Neural progenitor cell (in vitro differentiated cells): Measurements from ENCODE around the gene TAOK1. TPM values are rescaled to one million over a fixed set of nuclear protein-coding genes. Genes with fewer than 3 reads are reported as not detected.

Source experiments
- DNase-seq: peaks from one replicate; pipeline ENCODE4 v3.0.0-alpha.2; 2016; ENCODE audit warnings: low spot score
- H2AFZ ChIP-seq: fragments of 200-600 bp; sonication (generic); replicated peaks from 2 replicates; pipeline ENCODE4 v1.6.1; 2016; ENCODE audit warnings: antibody characterized with exemption
- H3F3A ChIP-seq: fragments of 200-600 bp; sonication (generic); 2 replicates; pipeline ENCODE4 v1.6.1; 2016; ENCODE audit warnings: antibody characterized with exemption, low read depth
- H3K27ac ChIP-seq: fragments of 200-600 bp; sonication (generic); 2 replicates; pipeline ENCODE4 v1.5.1; 2016; ENCODE audit warnings: mild to moderate bottlenecking
- H3K27me3 ChIP-seq: fragments of 200-600 bp; sonication (generic); 2 replicates; pipeline ENCODE4 v1.6.1; 2016; ENCODE audit warnings: mild to moderate bottlenecking, moderate library complexity
- H3K36me3 ChIP-seq: fragments of 200-600 bp; sonication (generic); 2 replicates; pipeline ENCODE4 v1.5.1; 2016
- H3K4me1 ChIP-seq: fragments of 200-600 bp; sonication (generic); 2 replicates; pipeline ENCODE4 v1.6.1; 2016; ENCODE audit warnings: mixed run types
- H3K4me2 ChIP-seq: fragments of 200-600 bp; sonication (generic); 2 replicates; pipeline ENCODE4 v1.6.1; 2016
- H3K4me3 ChIP-seq: fragments of 200-600 bp; sonication (generic); 2 replicates; pipeline ENCODE4 v1.5.1; 2016
- H3K79me2 ChIP-seq: fragments of 200-600 bp; sonication (generic); 2 replicates; pipeline ENCODE4 v1.6.1; 2016; ENCODE audit warnings: low read depth
- H3K9ac ChIP-seq: fragments of 200-600 bp; sonication (generic); 2 replicates; pipeline ENCODE4 v1.6.1; 2016
- H3K9me3 ChIP-seq: fragments of 200-600 bp; sonication (generic); 2 replicates; pipeline ENCODE4 v1.5.1; 2016; ENCODE audit warnings: low read depth
- H4K20me1 ChIP-seq: fragments of 200-600 bp; sonication (generic); 2 replicates; pipeline ENCODE4 v1.6.1; 2016; ENCODE audit warnings: low read depth
- H3K27ac Mint-ChIP-seq: 3 replicates; pipeline ENCODE4 v1.8.0; 2021; ENCODE audit warnings: mixed read lengths
- H3K27me3 Mint-ChIP-seq: 2 replicates; pipeline ENCODE4 v1.8.0; 2022; ENCODE audit warnings: low read depth, mild to moderate bottlenecking, inconsistent platforms, moderate library complexity, mixed read lengths; ENCODE audit not compliant: insufficient read depth
- H3K36me3 Mint-ChIP-seq: 3 replicates; pipeline ENCODE4 v1.8.0; 2021; ENCODE audit warnings: mixed read lengths
- H3K4me1 Mint-ChIP-seq: 3 replicates; pipeline ENCODE4 v1.8.0; 2021; ENCODE audit warnings: mixed read lengths
- H3K4me3 Mint-ChIP-seq: 3 replicates; pipeline ENCODE4 v1.8.0; 2021; ENCODE audit warnings: mild to moderate bottlenecking, moderate library complexity, mixed read lengths
- H3K9me3 Mint-ChIP-seq: 3 replicates; pipeline ENCODE4 v1.8.0; 2020; ENCODE audit warnings: mixed read lengths
- CTCF ChIP-seq: fragments of 200-600 bp; sonication (generic); IDR thresholded peaks from 2 replicates; pipeline ENCODE4 v1.5.1; 2017; ENCODE audit warnings: antibody characterized with exemption, mild to moderate bottlenecking
- EZH2 ChIP-seq: fragments of 200-600 bp; sonication (generic); IDR thresholded peaks from 2 replicates; pipeline ENCODE4 v1.6.1; 2017; ENCODE audit warnings: antibody characterized with exemption, mild to moderate bottlenecking, moderate library complexity
- EZH2phosphoT487 ChIP-seq: fragments of 200-600 bp; sonication (generic); IDR thresholded peaks from 2 replicates; pipeline ENCODE4 v1.6.1; 2017; ENCODE audit warnings: antibody characterized with exemption
- total RNA-seq: library from RNA; depleted of rRNA; stranded (reverse); fragments of >200 nt; gene quantifications from 2 replicates; pipeline ENCODE4 v1.2.3, GENCODE V29; 2015; ENCODE audit warnings: low replicate concordance

TAOK1 gene
- total RNA-seq, 1 donor from 2014 or later: 125 TPM

DNA sequence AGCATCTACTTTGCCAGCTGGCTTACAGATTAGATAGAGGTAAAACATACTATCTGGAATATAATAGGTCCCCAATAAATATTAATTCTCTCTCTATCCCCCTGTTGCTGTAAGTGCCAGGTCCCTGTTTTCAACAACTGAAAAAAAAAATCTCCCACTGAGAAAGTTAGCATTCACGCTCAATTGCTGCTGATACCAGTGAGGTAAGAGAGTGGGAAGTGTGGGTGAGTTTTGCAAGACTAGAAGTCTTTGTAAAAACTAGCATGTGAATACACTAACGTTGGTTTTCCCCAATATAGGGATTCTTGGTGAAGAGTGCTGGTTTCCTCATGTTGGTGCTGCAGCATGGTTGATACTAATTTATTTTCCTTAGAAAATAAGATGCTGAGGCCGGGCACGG is 11.7 kb upstream of the TAOK1 start:
- Histone ChIP-seq H2AFZ (no peak overlapping the region), H3K9ac (no peak overlapping the region), H3K4me3 (no peak overlapping the region), H3K36me3 (no peaks in the 10 kb centered on the region), H3K79me2 (no peaks in the 10 kb centered on the region), H3K9me3 (no peaks in the 10 kb centered on the region), H3K27me3 (no peaks in the 10 kb centered on the region), H4K20me1 (no peaks in the 10 kb centered on the region), H3K4me1 (peaks cover 59% of the 10 kb centered on the region), H3K27ac (no peak overlapping the region), H3K4me2 (peak overlapping the region; percentile 5), H3F3A (peaks cover 36% of the 10 kb centered on the region)
- Mint-ChIP-seq H3K4me3 (no peak overlapping the region), H3K36me3 (no peaks in the 10 kb centered on the region), H3K9me3 (no peaks in the 10 kb centered on the region), H3K27me3 (no peaks in the 10 kb centered on the region), H3K4me1 (peaks cover 43% of the 10 kb centered on the region), H3K27ac (peak overlapping the region; percentile 50)
- no peak for TF ChIP-seq CTCF
- no peak for TF ChIP-seq EZH2phosphoT487
- TF ChIP-seq EZH2: no peak
- DNase-seq: no peak

DNA sequence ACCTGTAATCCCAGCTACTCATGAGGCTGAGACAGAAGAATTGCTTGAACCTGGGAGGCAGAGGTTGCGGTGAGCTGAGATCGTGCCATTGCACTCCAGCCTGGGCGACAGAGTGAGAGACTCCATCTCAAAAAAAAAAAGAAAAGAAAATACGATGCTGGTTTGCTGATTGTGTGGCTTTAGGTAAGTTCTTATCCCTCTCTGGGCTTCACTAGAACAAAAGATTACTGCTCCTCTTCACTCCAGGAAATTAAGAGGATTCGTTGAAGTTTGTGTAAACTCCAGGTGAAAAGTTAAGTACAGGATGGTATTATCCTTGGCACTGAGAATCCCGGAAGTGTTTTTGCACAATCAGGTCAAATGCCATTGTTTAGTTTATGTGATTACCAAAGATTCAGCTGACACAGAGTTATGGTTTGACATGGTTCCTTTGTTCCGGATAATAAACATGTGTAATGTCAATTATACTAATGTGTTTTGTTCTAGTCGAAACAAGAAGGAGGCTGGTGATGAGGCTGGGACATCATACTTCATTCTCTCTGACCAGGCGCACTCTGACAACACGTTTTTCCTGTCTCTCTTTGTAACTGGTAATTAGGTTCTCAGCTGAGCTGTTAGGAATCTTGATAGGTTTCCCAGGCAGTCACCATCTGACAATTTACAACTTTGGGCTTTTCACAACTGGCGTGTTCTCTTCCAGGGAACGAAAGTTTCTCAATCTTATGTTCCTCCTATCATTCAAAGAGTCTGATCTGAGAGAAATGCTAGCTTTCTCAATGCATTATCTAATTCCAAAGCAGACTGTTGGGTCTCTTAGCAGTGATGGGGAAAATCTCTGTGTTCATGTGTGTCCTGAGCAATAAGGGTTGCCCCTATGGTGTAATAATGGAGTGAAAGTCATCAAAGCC is 10.8 kb upstream of the TAOK1 start:
- H3K9me3 ChIP-seq: no peaks in the 10 kb centered on the region
- no peaks in the 10 kb centered on the region for H3K36me3 Mint-ChIP-seq
- H3K9ac ChIP-seq: no peak overlapping the region
- H4K20me1 ChIP-seq: no peaks in the 10 kb centered on the region
- peak overlapping the region; percentile 67 for H3K27ac Mint-ChIP-seq
- H3K4me1 ChIP-seq: peaks cover 56% of the 10 kb centered on the region
- H3K4me1 Mint-ChIP-seq: peaks cover 43% of the 10 kb centered on the region
- H3K4me3 ChIP-seq: peak overlapping the region; percentile 22
- H2AFZ ChIP-seq: no peak overlapping the region
- H3K4me2 ChIP-seq: peak overlapping the region; percentile 46
- no peak for TF ChIP-seq CTCF
- no peak for TF ChIP-seq EZH2phosphoT487
- TF ChIP-seq EZH2: no peak
- H3K27me3 Mint-ChIP-seq: no peaks in the 10 kb centered on the region
- DNase-seq: peak; percentile 29
- peak overlapping the region; percentile 89 for H3K27ac ChIP-seq
- no peak overlapping the region for H3K4me3 Mint-ChIP-seq
- H3K79me2 ChIP-seq: no peaks in the 10 kb centered on the region
- H3K27me3 ChIP-seq: no peaks in the 10 kb centered on the region
- no peaks in the 10 kb centered on the region for H3K36me3 ChIP-seq
- H3F3A ChIP-seq: peaks cover 36% of the 10 kb centered on the region
- no peaks in the 10 kb centered on the region for H3K9me3 Mint-ChIP-seq

GRCh38 chr17:29383686-29384085 is 6.5 kb upstream of the TAOK1 start:
- peaks cover 18% of the 10 kb centered on the region for H3K4me1 ChIP-seq
- H3K4me3 ChIP-seq: no peak overlapping the region
- H3K9me3 Mint-ChIP-seq: no peaks in the 10 kb centered on the region
- H3K27me3 ChIP-seq: no peaks in the 10 kb centered on the region
- no peaks in the 10 kb centered on the region for H3K79me2 ChIP-seq
- TF ChIP-seq EZH2phosphoT487 (no peak), CTCF (no peak), EZH2 (no peak)
- H3K9me3 ChIP-seq: no peaks in the 10 kb centered on the region
- peaks cover 2% of the 10 kb centered on the region for H3K27me3 Mint-ChIP-seq
- DNase-seq: no peak
- no peak overlapping the region for H3K27ac ChIP-seq
- H3K4me2 ChIP-seq: no peak overlapping the region
- H3K4me3 Mint-ChIP-seq: no peak overlapping the region
- no peak overlapping the region for H3K9ac ChIP-seq
- peak overlapping the region; percentile 86 for H3K27ac Mint-ChIP-seq
- H3F3A ChIP-seq: peaks cover 24% of the 10 kb centered on the region
- H4K20me1 ChIP-seq: no peaks in the 10 kb centered on the region
- H3K4me1 Mint-ChIP-seq: peaks cover 23% of the 10 kb centered on the region
- no peak overlapping the region for H2AFZ ChIP-seq
- no peaks in the 10 kb centered on the region for H3K36me3 Mint-ChIP-seq
- H3K36me3 ChIP-seq: no peaks in the 10 kb centered on the region
